ENCODE results near the gene RDX. TPM values are rescaled to one million over a fixed set of nuclear protein-coding genes. Genes with fewer than 3 reads are reported as not detected.

RDX gene
- total RNA-seq, 1 experiment from 2014 or later = 131 TPM

DNA sequence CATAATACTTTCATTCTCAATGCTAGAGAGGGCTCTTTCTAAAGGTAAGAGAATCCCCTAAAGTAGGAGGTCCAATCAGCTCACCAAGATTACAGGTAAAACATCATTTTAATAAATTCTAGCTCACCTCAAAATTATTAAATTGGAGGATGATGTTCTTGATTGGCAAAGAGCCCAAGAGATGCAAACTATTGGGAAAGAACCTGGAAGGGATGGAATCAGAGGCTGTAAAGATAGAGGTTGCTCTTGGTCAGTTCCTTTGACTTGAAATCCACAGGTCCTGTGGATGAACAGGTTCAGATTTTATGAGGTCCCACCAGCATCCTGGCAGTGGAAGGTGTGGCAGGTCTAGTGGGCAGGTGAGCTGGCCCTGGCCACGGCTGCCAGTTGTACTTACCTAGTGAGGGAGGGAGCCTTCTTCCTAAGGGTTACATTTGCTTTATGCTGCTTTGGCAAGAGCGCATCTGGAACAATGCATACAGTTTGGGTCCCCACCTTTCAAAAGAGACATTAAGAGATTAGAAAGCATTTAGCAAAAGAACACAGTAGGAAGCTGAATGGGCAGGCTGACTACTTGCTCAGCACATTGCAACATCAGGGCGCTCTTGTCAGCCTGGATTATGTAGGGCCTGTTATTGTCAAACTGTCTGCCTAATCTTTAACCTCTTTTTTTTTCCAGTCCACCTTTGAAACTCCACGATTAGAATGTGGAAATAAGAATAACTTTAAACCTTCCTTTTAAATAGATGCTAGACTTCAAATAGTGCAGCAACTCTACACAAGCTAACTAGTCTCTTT, 97.0 kb downstream of the RDX start:
- POLR2A ChIA-PET = no interaction called here
- intact Hi-C loops (cut with micrococcal nuclease) = loop anchor here (10.0 kb wide), 1 partner anchor 1235 kb away; no protein-coding TSS in a partner anchor
- TF ChIP-seq, protein P1, sequence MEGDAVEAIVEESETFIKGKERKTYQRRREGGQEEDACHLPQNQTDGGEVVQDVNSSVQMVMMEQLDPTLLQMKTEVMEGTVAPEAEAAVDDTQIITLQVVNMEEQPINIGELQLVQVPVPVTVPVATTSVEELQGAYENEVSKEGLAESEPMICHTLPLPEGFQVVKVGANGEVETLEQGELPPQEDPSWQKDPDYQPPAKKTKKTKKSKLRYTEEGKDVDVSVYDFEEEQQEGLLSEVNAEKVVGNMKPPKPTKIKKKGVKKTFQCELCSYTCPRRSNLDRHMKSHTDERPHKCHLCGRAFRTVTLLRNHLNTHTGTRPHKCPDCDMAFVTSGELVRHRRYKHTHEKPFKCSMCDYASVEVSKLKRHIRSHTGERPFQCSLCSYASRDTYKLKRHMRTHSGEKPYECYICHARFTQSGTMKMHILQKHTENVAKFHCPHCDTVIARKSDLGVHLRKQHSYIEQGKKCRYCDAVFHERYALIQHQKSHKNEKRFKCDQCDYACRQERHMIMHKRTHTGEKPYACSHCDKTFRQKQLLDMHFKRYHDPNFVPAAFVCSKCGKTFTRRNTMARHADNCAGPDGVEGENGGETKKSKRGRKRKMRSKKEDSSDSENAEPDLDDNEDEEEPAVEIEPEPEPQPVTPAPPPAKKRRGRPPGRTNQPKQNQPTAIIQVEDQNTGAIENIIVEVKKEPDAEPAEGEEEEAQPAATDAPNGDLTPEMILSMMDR (IDR thresholded peaks at IDR 0.05 in 2 of 3, conservative IDR thresholded peaks at IDR 0.05 in 1 of 3; ENCODE audit: borderline replicate concordance in 1 of 3, insufficient read depth in 1 of 3, low read depth in 2 of 3, low read length in 2 of 3) = no peak
- no peak for TF ChIP-seq SIN3A (IDR thresholded peaks at IDR 0.05; ENCODE audit: low read depth)
- TF ChIP-seq POLR2A (IDR thresholded peaks at IDR 0.05; ENCODE audit: borderline replicate concordance, extremely low read depth, insufficient read depth, insufficient read length) = no peak
- no peak for TF ChIP-seq SP1 (IDR thresholded peaks at IDR 0.05; ENCODE audit: low read depth)
- TF ChIP-seq, protein P2, sequence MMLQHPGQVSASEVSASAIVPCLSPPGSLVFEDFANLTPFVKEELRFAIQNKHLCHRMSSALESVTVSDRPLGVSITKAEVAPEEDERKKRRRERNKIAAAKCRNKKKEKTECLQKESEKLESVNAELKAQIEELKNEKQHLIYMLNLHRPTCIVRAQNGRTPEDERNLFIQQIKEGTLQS (IDR thresholded peaks at IDR 0.05) = no peak
- TF ChIP-seq YY1 (IDR thresholded peaks at IDR 0.05; ENCODE audit: extremely low read depth, insufficient replicate concordance, low read depth, low read length) = no peak
- no peak for TF ChIP-seq EGR1 (IDR thresholded peaks at IDR 0.05; ENCODE audit: low read depth)
- TF ChIP-seq CEBPB (IDR thresholded peaks at IDR 0.05; ENCODE audit: low read depth) = no peak
- no peak for TF ChIP-seq RAD21 (IDR thresholded peaks at IDR 0.05; ENCODE audit: low read depth)
- TF ChIP-seq SRF (IDR thresholded peaks at IDR 0.05; ENCODE audit: low read depth) = no peak
- TF ChIP-seq, protein P3, sequence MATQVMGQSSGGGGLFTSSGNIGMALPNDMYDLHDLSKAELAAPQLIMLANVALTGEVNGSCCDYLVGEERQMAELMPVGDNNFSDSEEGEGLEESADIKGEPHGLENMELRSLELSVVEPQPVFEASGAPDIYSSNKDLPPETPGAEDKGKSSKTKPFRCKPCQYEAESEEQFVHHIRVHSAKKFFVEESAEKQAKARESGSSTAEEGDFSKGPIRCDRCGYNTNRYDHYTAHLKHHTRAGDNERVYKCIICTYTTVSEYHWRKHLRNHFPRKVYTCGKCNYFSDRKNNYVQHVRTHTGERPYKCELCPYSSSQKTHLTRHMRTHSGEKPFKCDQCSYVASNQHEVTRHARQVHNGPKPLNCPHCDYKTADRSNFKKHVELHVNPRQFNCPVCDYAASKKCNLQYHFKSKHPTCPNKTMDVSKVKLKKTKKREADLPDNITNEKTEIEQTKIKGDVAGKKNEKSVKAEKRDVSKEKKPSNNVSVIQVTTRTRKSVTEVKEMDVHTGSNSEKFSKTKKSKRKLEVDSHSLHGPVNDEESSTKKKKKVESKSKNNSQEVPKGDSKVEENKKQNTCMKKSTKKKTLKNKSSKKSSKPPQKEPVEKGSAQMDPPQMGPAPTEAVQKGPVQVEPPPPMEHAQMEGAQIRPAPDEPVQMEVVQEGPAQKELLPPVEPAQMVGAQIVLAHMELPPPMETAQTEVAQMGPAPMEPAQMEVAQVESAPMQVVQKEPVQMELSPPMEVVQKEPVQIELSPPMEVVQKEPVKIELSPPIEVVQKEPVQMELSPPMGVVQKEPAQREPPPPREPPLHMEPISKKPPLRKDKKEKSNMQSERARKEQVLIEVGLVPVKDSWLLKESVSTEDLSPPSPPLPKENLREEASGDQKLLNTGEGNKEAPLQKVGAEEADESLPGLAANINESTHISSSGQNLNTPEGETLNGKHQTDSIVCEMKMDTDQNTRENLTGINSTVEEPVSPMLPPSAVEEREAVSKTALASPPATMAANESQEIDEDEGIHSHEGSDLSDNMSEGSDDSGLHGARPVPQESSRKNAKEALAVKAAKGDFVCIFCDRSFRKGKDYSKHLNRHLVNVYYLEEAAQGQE (IDR thresholded peaks at IDR 0.05; ENCODE audit: low read depth) = no peak
- TF ChIP-seq ZFX (IDR thresholded peaks at IDR 0.05) = no peak
- TF ChIP-seq CBX3 (IDR thresholded peaks at IDR 0.05; ENCODE audit: low read depth) = no peak
- no peak for TF ChIP-seq JUND (IDR thresholded peaks at IDR 0.05)
- TF ChIP-seq ELF1 (IDR thresholded peaks at IDR 0.05; ENCODE audit: borderline replicate concordance, low read depth) = no peak
- TF ChIP-seq, protein P4, sequence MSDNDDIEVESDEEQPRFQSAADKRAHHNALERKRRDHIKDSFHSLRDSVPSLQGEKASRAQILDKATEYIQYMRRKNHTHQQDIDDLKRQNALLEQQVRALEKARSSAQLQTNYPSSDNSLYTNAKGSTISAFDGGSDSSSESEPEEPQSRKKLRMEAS (IDR thresholded peaks at IDR 0.05) = no peak
- TF ChIP-seq, protein P5, sequence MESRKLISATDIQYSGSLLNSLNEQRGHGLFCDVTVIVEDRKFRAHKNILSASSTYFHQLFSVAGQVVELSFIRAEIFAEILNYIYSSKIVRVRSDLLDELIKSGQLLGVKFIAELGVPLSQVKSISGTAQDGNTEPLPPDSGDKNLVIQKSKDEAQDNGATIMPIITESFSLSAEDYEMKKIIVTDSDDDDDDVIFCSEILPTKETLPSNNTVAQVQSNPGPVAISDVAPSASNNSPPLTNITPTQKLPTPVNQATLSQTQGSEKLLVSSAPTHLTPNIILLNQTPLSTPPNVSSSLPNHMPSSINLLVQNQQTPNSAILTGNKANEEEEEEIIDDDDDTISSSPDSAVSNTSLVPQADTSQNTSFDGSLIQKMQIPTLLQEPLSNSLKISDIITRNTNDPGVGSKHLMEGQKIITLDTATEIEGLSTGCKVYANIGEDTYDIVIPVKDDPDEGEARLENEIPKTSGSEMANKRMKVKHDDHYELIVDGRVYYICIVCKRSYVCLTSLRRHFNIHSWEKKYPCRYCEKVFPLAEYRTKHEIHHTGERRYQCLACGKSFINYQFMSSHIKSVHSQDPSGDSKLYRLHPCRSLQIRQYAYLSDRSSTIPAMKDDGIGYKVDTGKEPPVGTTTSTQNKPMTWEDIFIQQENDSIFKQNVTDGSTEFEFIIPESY (IDR thresholded peaks at IDR 0.05; ENCODE audit: extremely low read depth, insufficient replicate concordance, low read length) = no peak
- no peak for TF ChIP-seq ZNF274 (IDR thresholded peaks at IDR 0.05; ENCODE audit: low read depth, low read length)
- TF ChIP-seq EZH2phosphoT487 (IDR thresholded peaks at IDR 0.05; ENCODE audit: borderline replicate concordance) = no peak

More for the DNA sequence above, 97.0 kb downstream of the RDX start:
- H3K36me3 ChIP-seq (ENCODE audit: control insufficient read depth in 1 of 2, insufficient read depth in 2 of 2, low read length in 2 of 2) = no peaks in the 10 kb centered on the region
- DNase-seq (ENCODE audit: low read depth, low spot score) = no peak
- H3K9ac ChIP-seq (ENCODE audit: low read length) = no peak overlapping the region
- H3K4me3 ChIP-seq (replicated peaks in 1 of 2; ENCODE audit: low read depth in 1 of 2, low read length in 2 of 2) = no peak overlapping the region
- no peak overlapping the region for H3K4me2 ChIP-seq (ENCODE audit: low read length)
- H3K9me2 ChIP-seq (ENCODE audit: insufficient read depth) = no peaks in the 10 kb centered on the region
- no peak for ATAC-seq
- no peaks in the 10 kb centered on the region for H3K79me2 ChIP-seq (ENCODE audit: insufficient read depth, low read length)
- H2AFZ ChIP-seq (ENCODE audit: low read depth, low read length, poor library complexity, severe bottlenecking) = no peak overlapping the region
- RAD21 ChIA-PET (ENCODE audit: low non-redundant PET in 1 of 2, low total read pairs in 2 of 2, uncharacterized antibody in 2 of 2, unreplicated experiment in 2 of 2) = no interaction called here
- H3K27me3 ChIP-seq (ENCODE audit: insufficient read depth, low read length) = no peaks in the 10 kb centered on the region
- H3K4me1 ChIP-seq (ENCODE audit: control insufficient read depth in 1 of 2, insufficient read depth in 2 of 2, low read length in 2 of 2) = peaks cover 34% of the 10 kb centered on the region in 2 experiments
- BruUV-seq (replicated peaks) = no TSS peak
- H3K9me3 ChIP-seq (ENCODE audit: control insufficient read depth in 1 of 2, insufficient read depth in 1 of 2, low read depth in 1 of 2, low read length in 2 of 2) = no peaks in the 10 kb centered on the region
- 0 out of 2 replicates have a peak, but pooled peaks cover 3% of the 10 kb centered on the region for H4K20me1 ChIP-seq (ENCODE audit: insufficient read depth)
- CTCF ChIA-PET = interaction anchor here (1.5 to 4.6 kb wide), 2 partner anchors 178 to 234 kb away, joined by 4 to 42 read pairs; no protein-coding TSS in a partner anchor
- H3K27ac ChIP-seq (ENCODE audit: low read depth, low read length) = no peak overlapping the region
